Left lung (tissue), 10 donors: ENCODE results near the gene CAVIN4. TPM values are rescaled to one million over a fixed set of nuclear protein-coding genes. Genes with fewer than 3 reads are reported as not detected.

Experiments used
- ATAC-seq: fragments of 200-7000 bp; cut with Tn5 transposase; one replicate; pipeline ENCODE4 v1.9.1; 2020; ENCODE audit warnings: moderate library complexity
- DNase-seq, 4 donors: peaks; one replicate each; pipeline ENCODE4 v3.0.0-alpha.2; 2013 to 2020
- H3K27ac ChIP-seq, 2 donors: fragments of 200-600 bp; sonication (generic) in 1 of 2; one replicate each; pipeline versions ENCODE4 v1.5.0 to v1.8.0; 2020 to 2021
- H3K27me3 ChIP-seq, 2 donors: fragments of 200-600 bp; sonication (generic) in 1 of 2; one replicate each; pipeline versions ENCODE4 v1.5.0 to v1.8.0; 2020 to 2021
- H3K36me3 ChIP-seq, 2 donors: fragments of 200-600 bp; sonication (generic) in 1 of 2; one replicate each; pipeline versions ENCODE4 v1.5.0 to v1.8.0; 2020 to 2021
- H3K4me1 ChIP-seq, 2 donors: fragments of 200-600 bp; one replicate each; pipeline ENCODE4 v1.8.0; 2021
- H3K4me3 ChIP-seq, 2 donors: fragments of 200-600 bp; sonication (generic) in 1 of 2; one replicate each; pipeline versions ENCODE4 v1.5.0 to v1.8.0; 2020 to 2021; ENCODE audit warnings: mild to moderate bottlenecking in 1 of 2
- H3K9me3 ChIP-seq, 2 donors: fragments of 200-600 bp; sonication (generic) in 1 of 2; one replicate each; pipeline versions ENCODE4 v1.5.0 to v1.8.0; 2020 to 2021
- CTCF ChIP-seq, 2 donors: fragments of 200-600 bp; sonication (generic) in 1 of 2; IDR thresholded peaks; one replicate each; pipeline versions ENCODE4 v1.5.0 to v1.8.0; 2021; ENCODE audit warnings: antibody characterized with exemption in 2 of 2
- intact Hi-C, 2 donors: fragments of 100-400 bp; cut with DNase I; formaldehyde crosslinking; loops; one replicate each; pipeline versions ENCODE4 v1.11.2 to v1.14.2; 2022
- polyA plus RNA-seq, 6 donors: library from polyadenylated mRNA; unstranded; fragments of 120-200 nt; gene quantifications; one replicate each; pipeline ENCODE4 v1.2.1, GENCODE V29; 2013; ENCODE audit not compliant: insufficient read length in 6 of 6
- total RNA-seq, 2 donors: library from RNA; stranded (reverse); fragmentation: NEBNext Ultra II Directional; extraction: Animal tissue kit (Norgen Biotek cat#: 25700); gene quantifications; one replicate each; pipeline ENCODE4 v1.2.1, GENCODE V29; 2021
- donor health status: DM: no; HTN: yes; CAD: no.
- donor health status: DM: no; HTN: no; CAD: no.

Gene CAVIN4
- total and polyA plus RNA-seq, 8 donors: 0.85 to 2.6 (median 2.0) TPM

- Histone ChIP-seq H3K27me3 (no peaks in the 10 kb centered on the region), H3K4me3 (no peak overlapping the region), H3K27ac (no peak overlapping the region), H3K9me3 (no peaks in the 10 kb centered on the region), H3K36me3 (no peaks in the 10 kb centered on the region), H3K4me1 (no peaks in the 10 kb centered on the region)
- ATAC-seq (no peak), DNase-seq (no peak)
- intact Hi-C loops: no loop called here
- TF ChIP-seq CTCF (IDR thresholded peaks at IDR 0.05): no peak
Measured at GRCh38 chr9:100581081-100581480, 3.2 kb downstream of the CAVIN4 start.

GRCh38 chr9:100581661-100582060 lies 3.8 kb downstream of the CAVIN4 start:
- no peaks in the 10 kb centered on the region for H3K4me1 ChIP-seq
- H3K27me3 ChIP-seq: no peaks in the 10 kb centered on the region
- no peak for ATAC-seq

GRCh38 chr9:100583014-100583802 lies 5.3 kb downstream of the CAVIN4 start:
- no peak overlapping the region for H3K27ac ChIP-seq
- intact Hi-C loops: no loop called here
- H3K4me1 ChIP-seq: no peaks in the 10 kb centered on the region
- TF ChIP-seq CTCF (IDR thresholded peaks at IDR 0.05): no peak
- no peak overlapping the region for H3K4me3 ChIP-seq
- H3K9me3 ChIP-seq: no peaks in the 10 kb centered on the region
- H3K36me3 ChIP-seq: no peaks in the 10 kb centered on the region
- DNase-seq (no peak), ATAC-seq (no peak)
- H3K27me3 ChIP-seq: no peaks in the 10 kb centered on the region

More at GRCh38 chr9:100581661-100582060, 3.8 kb downstream of the CAVIN4 start:
- TF ChIP-seq CTCF (IDR thresholded peaks at IDR 0.05): no peak
- DNase-seq: no peak
- Histone ChIP-seq H3K4me3 (no peak overlapping the region), H3K27ac (no peak overlapping the region), H3K9me3 (no peaks in the 10 kb centered on the region), H3K36me3 (no peaks in the 10 kb centered on the region)
- intact Hi-C loops: no loop called here

GRCh38 chr9:100584951-100585350 lies 7.1 kb downstream of the CAVIN4 start:
- intact Hi-C loops: no loop called here
- Histone ChIP-seq H3K9me3 (no peaks in the 10 kb centered on the region), H3K27me3 (no peaks in the 10 kb centered on the region), H3K4me1 (no peaks in the 10 kb centered on the region), H3K27ac (no peak overlapping the region), H3K36me3 (no peaks in the 10 kb centered on the region), H3K4me3 (no peak overlapping the region)
- no peak for TF ChIP-seq CTCF (IDR thresholded peaks at IDR 0.05)
- DNase-seq: no peak
- no peak for ATAC-seq

- ATAC-seq (no peak), DNase-seq (no peak)
- no peak overlapping the region for H3K27ac ChIP-seq
- H3K36me3 ChIP-seq: no peaks in the 10 kb centered on the region
- no peaks in the 10 kb centered on the region for H3K27me3 ChIP-seq
- no peak for TF ChIP-seq CTCF (IDR thresholded peaks at IDR 0.05)
- intact Hi-C loops: no loop called here
- H3K4me1 ChIP-seq: no peaks in the 10 kb centered on the region
- no peak overlapping the region for H3K4me3 ChIP-seq
- H3K9me3 ChIP-seq: no peaks in the 10 kb centered on the region
Measured at GRCh38 chr9:100586093-100586492, 8.2 kb downstream of the CAVIN4 start.
